Colonic mucosa (tissue), 4 donors: Measurements from ENCODE around the gene HYOU1. TPM values are rescaled to one million over a fixed set of nuclear protein-coding genes. Genes with fewer than 3 reads are reported as not detected.
A peak's percentile ranks its signal among the peaks of the same experiment; 100 is the strongest.

Experiments used
- DNase-seq: peaks from one replicate; pipeline ENCODE4 v3.0.0-alpha.2; 2020
- H3K27ac ChIP-seq: fragments of 200-600 bp; one replicate; pipeline ENCODE4 v1.8.0; 2021
- H3K27me3 ChIP-seq: fragments of 200-600 bp; one replicate; pipeline ENCODE4 v1.8.0; 2021
- H3K36me3 ChIP-seq: fragments of 200-600 bp; one replicate; pipeline ENCODE4 v1.8.0; 2021
- H3K4me1 ChIP-seq: fragments of 200-600 bp; one replicate; pipeline ENCODE4 v1.8.0; 2021; ENCODE audit warnings: mild to moderate bottlenecking
- H3K4me3 ChIP-seq: fragments of 200-600 bp; one replicate; pipeline ENCODE4 v1.8.0; 2021
- H3K9ac ChIP-seq, 2 donors: one replicate each; pipeline ENCODE4 v1.7.0; 2013; ENCODE audit warnings: control low read depth in 2 of 2, low read depth in 2 of 2, low read length in 2 of 2
- H3K9me3 ChIP-seq: fragments of 200-600 bp; one replicate; pipeline ENCODE4 v1.8.0; 2021
- CTCF ChIP-seq: fragments of 200-600 bp; IDR thresholded peaks from one replicate; pipeline ENCODE4 v1.8.0; 2022; ENCODE audit warnings: antibody characterized with exemption, mild to moderate bottlenecking
- intact Hi-C: fragments of 100-400 bp; cut with DNase I; formaldehyde crosslinking; loops from one replicate; pipeline ENCODE4 v1.14.1; 2022
- total RNA-seq, 2 donors: library from RNA; stranded (reverse); fragmentation: NEBNext Ultra II Directional in 1 of 2; extraction: Animal tissue kit (Norgen Biotek cat#: 25700) in 1 of 2; gene quantifications; one replicate each; pipeline ENCODE4 v1.2.1, GENCODE V29; 2021
- donor health status: healthy.
- donor health status: DM: no; HTN: no; CAD: no.
- donor health status: DM: no; HTN: no; CAD: no.

The HYOU1 gene
- total RNA-seq, 2 donors from 2014 or later = 120 to 273 TPM

- DNase-seq = no peak
- no peaks in the 10 kb centered on the region for H3K27me3 ChIP-seq
- H3K36me3 ChIP-seq = no peaks in the 10 kb centered on the region
- TF ChIP-seq CTCF = no peak
- intact Hi-C loops = no loop called here
- no peak overlapping the region for H3K4me3 ChIP-seq
- H3K9ac ChIP-seq = no peak overlapping the region
- no peaks in the 10 kb centered on the region for H3K9me3 ChIP-seq
- H3K27ac ChIP-seq = no peak overlapping the region
- H3K4me1 ChIP-seq = peaks cover 7% of the 10 kb centered on the region
These were observed 30.8 kb upstream of the HYOU1 start for GRCh38 chr11:119087747-119088241.

DNA sequence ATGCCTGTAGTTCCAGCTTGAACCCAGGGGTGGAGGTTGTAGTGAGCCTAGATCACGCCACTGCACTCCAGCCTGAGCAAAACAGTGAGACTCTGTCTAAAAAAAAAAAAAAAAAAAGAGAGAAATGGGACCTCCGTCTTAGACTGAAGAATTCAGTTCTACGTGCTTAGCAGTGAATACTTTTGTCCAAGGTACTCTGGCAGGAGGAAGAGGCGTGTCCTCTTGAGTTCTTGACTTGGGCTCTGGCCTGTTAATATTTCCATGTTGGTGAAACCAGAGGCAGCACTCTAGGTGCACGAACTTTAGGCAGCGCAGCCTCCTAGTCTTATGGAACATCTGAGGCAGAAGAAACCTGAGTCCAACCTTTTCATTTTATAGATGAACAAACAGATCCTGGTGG lies 30.1 kb upstream of the HYOU1 start:
- TF ChIP-seq CTCF = no peak
- Histone ChIP-seq H3K36me3 (no peaks in the 10 kb centered on the region), H3K4me1 (peaks cover 7% of the 10 kb centered on the region), H3K9ac (no peak overlapping the region), H3K27me3 (no peaks in the 10 kb centered on the region), H3K27ac (no peak overlapping the region), H3K9me3 (no peaks in the 10 kb centered on the region), H3K4me3 (no peak overlapping the region)
- no peak for DNase-seq
- intact Hi-C loops = no loop called here

DNA sequence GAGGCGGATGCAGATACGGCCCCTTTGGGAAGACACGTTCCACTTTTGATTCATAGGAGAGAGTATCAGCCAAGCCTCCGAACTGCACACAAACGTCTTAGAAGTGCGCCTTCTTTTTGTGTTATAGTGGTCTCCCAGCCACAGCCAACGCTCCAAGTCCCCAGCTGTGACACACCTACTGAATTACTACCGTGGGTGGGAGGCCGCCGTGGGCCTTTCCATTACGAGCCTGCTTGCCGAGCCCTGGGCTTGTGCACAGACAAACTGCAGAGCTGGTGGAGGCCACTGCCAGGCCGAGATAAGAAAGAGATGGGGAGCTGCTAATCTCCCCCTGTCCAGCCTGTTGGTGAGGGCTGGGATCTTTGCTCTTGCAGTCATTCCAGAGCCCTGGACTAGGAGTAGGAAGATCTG lies 28.4 kb upstream of the HYOU1 start:
- peak overlapping the region; percentile 68 to 88 for H3K9ac ChIP-seq
- H3K36me3 ChIP-seq = no peaks in the 10 kb centered on the region
- H3K4me1 ChIP-seq = peaks cover 7% of the 10 kb centered on the region
- peak overlapping the region; percentile 77 for H3K27ac ChIP-seq
- intact Hi-C loops = no loop called here
- H3K4me3 ChIP-seq = peak overlapping the region; percentile 57
- H3K9me3 ChIP-seq = no peaks in the 10 kb centered on the region
- DNase-seq = peak; percentile 33
- no peak for TF ChIP-seq CTCF
- H3K27me3 ChIP-seq = no peaks in the 10 kb centered on the region

GRCh38 chr11:119084663-119085436 lies 27.8 kb upstream of the HYOU1 start, which contains the start of gene HMBS:
TSS of gene HMBS (plus strand) at chr11:119084881. CDS start at chr11:119085034, 153 bp downstream.
- Histone ChIP-seq H3K4me1 (peaks cover 7% of the 10 kb centered on the region), H3K36me3 (no peaks in the 10 kb centered on the region), H3K4me3 (peak within 1 kb of the TSS; percentile 57), H3K9me3 (no peaks in the 10 kb centered on the region), H3K27ac (peak within 1 kb of the TSS; percentile 77), H3K27me3 (no peaks in the 10 kb centered on the region), H3K9ac (peak within 1 kb of the TSS; percentile 68 to 88)
- peak; percentile 95 for DNase-seq
- intact Hi-C loops = no loop called here
- TF ChIP-seq CTCF = no peak

- intact Hi-C loops = no loop called here
- H3K27ac ChIP-seq = no peak overlapping the region
- no peaks in the 10 kb centered on the region for H3K27me3 ChIP-seq
- no peaks in the 10 kb centered on the region for H3K9me3 ChIP-seq
- TF ChIP-seq CTCF = no peak
- DNase-seq = no peak
- no peak overlapping the region for H3K9ac ChIP-seq
- peaks cover 7% of the 10 kb centered on the region for H3K36me3 ChIP-seq
- no peak overlapping the region for H3K4me3 ChIP-seq
- H3K4me1 ChIP-seq = peaks cover 7% of the 10 kb centered on the region
These were observed 24.8 kb upstream of the HYOU1 start for GRCh38 chr11:119081682-119082260.
